Activated CD4-positive, alpha-beta T cell treated with anti-CD3 and anti-CD28 coated beads, Interleukin-10, Interleukin-2, amounts not matched to agents 100 ng/mL and 50 ng/mL, durations not matched to agents 16 hours and 8 hours (primary cell): Measurements from ENCODE around the gene CCL26.
"Not testable (repeated sequence)": the region's sequence is repeated elsewhere in the genome, so short reads cannot be mapped to it uniquely, and the experiment has no call there.

Source experiments
- DNase-seq: peaks from one replicate; pipeline ENCODE4 v3.0.0-alpha.2; 2020

Gene CCL26

DNA sequence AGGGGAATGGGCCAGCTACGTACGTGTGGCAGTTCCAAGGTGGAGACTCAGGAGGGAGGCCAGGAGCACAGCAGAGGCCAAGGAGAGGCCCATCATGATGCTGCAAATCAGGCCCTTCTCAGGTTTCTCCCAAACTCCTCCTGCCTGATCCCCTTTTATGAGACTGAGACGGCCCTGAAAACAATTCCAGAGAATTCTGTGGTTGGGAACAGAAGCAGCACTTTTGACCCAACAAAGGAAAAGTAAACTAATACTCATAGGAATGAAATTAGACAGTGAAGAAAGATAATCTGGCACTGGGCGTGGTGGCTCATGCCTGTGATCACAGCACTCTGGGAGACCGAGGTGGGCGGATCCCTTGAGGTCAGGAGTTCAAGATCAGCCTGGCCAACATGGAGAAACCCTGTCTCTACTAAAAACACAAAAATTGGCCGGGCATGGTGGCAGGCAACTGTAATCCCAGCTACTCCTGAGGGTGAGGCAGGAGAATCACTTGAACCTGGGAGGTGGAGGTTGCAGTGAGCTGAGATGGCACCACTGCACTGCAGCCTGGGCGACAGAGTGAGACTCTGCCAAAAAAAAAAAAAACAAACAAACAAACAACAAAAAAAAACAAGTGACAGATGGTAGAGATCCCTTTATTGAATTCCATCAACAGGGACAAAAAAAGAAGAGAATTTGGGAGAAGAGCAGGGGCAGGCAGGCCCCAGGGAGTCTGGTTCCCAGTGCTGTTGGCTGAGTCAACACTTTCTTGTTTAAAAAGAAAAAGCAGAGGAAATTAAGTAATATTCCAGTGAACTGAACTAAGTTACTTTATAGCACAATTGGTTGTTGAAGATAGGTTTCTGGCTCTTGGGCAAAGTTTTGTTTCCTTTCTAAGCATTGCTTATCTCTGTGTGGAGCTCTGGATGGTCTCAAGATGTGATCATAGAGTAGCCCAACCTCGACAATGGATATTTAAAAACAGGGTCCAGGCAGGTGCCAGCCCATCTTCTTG is at the start of gene CCL26:
Gene CCL26, minus strand, starts transcription at position 131 of the 997 bp plus-strand sequence. Its CDS starts 35 bp downstream, at position 96.
- no peak for DNase-seq

- DNase-seq: no peak
These were observed 48.7 kb upstream of the CCL26 start for GRCh38 chr7:75820688-75821087.

DNA sequence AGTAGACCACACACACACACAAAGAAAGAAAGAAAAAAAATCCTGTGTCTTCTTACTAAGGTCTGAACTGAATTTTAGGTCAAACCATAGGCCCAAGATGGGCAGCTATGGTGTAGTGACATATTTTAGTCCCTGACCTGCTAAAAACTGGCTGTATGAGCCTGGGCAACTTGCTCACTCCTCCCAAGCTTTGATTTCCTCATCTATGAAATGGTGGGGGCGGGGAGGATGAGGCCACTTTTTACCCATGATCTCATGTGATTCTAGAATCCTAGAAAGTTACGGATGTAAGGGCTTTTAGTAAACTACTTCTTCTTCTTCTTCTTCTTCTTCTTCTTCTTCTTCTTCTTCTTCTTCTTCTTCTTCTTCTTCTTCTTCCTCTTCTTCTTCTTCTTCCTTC is 47.7 kb upstream of the CCL26 start:
- DNase-seq: no peak

DNA sequence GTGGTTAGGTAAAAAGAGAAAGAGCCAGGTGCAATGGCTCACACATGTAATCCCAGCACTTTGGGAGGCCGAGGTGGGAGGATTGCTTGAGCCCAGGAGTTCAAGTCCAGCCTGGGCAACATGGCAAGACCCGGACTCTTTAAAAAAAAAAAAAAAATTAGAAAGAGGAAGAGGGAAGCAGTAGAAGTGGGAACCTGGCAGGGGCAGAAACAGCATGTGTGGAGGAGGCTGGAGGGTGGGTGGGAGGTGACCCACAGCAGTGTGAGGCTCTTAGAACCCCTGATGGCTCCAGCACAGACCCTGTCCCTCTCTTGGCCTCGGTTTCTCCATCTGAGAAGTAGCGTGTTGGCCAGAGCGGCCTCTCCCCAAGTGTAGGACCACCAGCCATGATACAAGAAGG is 46.5 kb upstream of the CCL26 start:
- no peak for DNase-seq

GRCh38 chr7:75817116-75817515 is 45.1 kb upstream of the CCL26 start:
- DNase-seq: no peak

- no peak for DNase-seq
These were observed 43.5 kb upstream of the CCL26 start for GRCh38 chr7:75815418-75816064.

GRCh38 chr7:75814407-75814947 is 42.5 kb upstream of the CCL26 start:
- DNase-seq: no peak

- no peak for DNase-seq
These were observed 41.8 kb upstream of the CCL26 start, which contains the start of gene CCL24 for GRCh38 chr7:75813781-75814236. Gene CCL24 (minus strand): TSS chr7:75813806. CDS start chr7:75813715, 91 bp downstream.

GRCh38 chr7:75813084-75813483 is 41.1 kb upstream of the CCL26 start:
- no peak for DNase-seq

- DNase-seq: no peak
These were observed 40.1 kb upstream of the CCL26 start for GRCh38 chr7:75811894-75812678.

GRCh38 chr7:75809396-75809795 is 37.4 kb upstream of the CCL26 start:
- DNase-seq: no peak

GRCh38 chr7:75808106-75808505 is 36.1 kb upstream of the CCL26 start:
- DNase-seq: no peak

GRCh38 chr7:75807452-75807851 is 35.4 kb upstream of the CCL26 start:
- DNase-seq: no peak

GRCh38 chr7:75806560-75807307 is 34.7 kb upstream of the CCL26 start:
- no peak for DNase-seq

DNA sequence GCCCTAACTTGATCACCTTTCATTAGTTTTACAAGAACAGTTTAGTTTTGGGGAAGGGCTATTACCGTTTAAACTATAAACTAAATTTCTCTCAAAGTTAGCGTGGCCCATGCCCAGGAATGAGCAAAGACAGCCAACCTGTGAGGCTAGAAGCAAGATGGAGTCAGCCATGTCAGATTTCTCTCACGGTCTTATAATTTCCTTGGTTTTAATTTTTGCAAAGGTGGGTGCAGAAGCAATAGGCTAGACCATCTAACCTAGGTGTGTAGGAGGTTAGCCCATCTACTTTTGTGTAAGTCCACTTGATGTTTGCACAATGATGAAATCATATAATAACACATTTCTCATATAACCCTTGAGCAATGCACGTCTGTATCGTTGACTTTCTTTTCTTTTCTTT is 32.7 kb upstream of the CCL26 start:
- DNase-seq: no peak

GRCh38 chr7:75804004-75804403 is 32.0 kb upstream of the CCL26 start:
- no peak for DNase-seq

- no peak for DNase-seq
These were observed 30.5 kb upstream of the CCL26 start for GRCh38 chr7:75802552-75802821.

DNA sequence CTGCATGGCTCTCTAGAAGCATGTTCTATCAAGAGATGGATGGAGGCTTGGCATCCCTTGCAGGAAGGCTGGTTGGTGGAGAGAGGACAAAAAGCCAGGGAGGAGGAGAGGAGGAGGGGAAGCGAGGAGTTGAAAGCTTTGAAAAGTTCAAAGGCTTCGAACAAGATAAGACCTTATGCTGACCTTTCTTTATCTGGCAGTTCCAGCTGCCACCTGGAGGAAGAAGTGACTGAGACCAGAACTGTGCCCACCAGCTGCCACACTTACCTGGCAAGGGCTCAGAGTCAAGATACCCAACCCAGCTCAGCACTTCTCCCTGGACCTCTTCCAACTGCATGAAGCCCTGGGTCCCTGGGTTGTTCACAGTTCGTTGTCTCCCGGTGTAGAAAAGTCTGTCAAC is 26.8 kb upstream of the CCL26 start:
- no peak for DNase-seq

DNA sequence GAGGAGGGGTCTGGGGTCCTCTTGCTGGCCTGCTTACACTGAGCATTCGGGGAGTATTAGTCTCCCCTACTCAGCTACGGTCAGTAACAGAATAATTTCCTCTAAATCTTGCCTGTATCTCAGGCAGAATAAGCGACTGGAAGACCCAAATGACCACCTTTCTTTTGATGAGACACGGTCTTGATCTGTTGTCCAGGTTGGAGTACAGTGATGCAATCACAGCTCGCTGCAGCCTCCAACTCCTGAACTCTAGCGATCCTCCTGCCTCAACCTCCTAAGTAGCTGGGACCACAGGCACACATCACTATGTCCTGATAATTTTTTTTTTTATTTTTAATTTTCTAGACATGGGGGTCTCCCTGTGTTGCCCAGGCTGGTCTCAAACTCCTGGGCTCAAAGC is 24.4 kb upstream of the CCL26 start:
- no peak for DNase-seq

DNA sequence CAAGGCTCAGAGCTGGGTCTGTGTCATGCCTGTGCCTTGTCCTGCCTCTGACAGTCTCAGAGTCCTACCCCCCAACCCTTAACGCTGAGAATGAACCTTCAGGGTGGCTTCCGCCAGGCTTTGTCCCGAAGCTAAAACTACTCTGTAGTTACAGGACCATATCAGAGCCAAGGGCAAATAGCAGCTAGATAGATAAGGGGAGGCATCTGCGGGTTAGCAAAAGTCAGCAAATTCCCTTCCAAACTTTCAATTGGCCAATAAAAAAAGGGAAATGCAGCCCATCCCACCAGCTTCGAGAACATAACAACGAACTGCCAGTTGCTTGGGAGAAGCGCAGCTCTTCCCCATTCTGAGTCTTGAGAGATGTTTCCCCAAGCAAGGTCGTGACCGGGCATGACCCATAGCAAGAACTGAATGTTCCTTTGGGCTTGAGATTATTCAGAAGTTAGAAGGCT is 23.8 kb upstream of the CCL26 start:
- no peak for DNase-seq

GRCh38 chr7:75793676-75794075 is 21.7 kb upstream of the CCL26 start:
- no peak for DNase-seq

DNA sequence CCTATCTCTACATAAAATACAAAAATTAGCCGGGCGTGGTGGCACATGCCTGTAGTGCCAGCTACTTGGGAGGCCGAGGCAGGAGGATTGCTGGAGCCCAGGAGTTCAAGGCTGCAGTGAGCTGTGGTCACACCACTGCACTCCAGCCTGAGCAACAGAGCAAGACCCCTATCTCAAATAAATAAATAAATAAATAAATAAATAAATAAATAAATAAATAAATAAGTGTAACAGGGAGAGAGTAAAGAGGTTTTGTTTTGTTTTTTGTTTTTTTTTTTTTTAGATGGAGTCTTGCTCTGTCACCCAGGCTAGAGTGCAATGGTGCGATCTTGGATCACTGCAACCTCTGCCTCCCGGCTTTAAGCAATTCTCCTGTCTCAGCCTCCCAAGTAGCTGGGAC is 20.6 kb upstream of the CCL26 start:
- DNase-seq: not testable (repeated sequence)
